T-helper 2 cell treated with Interferon-gamma antibody and Interleukin-4, amounts not matched to agents 5 μg/mL and 100 μg/mL, for 36 hours (primary cell): ENCODE data around the gene GRM7.

ENCODE experiments used
- DNase-seq: peaks from one replicate; pipeline ENCODE4 v3.0.0; 2021; ENCODE audit warnings: low spot score
- H3K27ac Mint-ChIP-seq: one replicate; pipeline ENCODE4 v1.8.0; 2021; ENCODE audit warnings: mild to moderate bottlenecking, mixed read lengths
- H3K27me3 Mint-ChIP-seq: one replicate; pipeline ENCODE4 v1.8.0; 2021; ENCODE audit warnings: low read depth, mixed read lengths
- H3K36me3 Mint-ChIP-seq: one replicate; pipeline ENCODE4 v1.8.0; 2021; ENCODE audit warnings: low read depth, mixed read lengths
- H3K4me1 Mint-ChIP-seq: one replicate; pipeline ENCODE4 v1.8.0; 2021; ENCODE audit warnings: low read depth, mixed read lengths
- H3K4me3 Mint-ChIP-seq: one replicate; pipeline ENCODE4 v1.8.0; 2022; ENCODE audit warnings: mild to moderate bottlenecking, moderate library complexity, mixed read lengths
- H3K9me3 Mint-ChIP-seq: one replicate; pipeline ENCODE4 v1.8.0; 2021; ENCODE audit warnings: mixed read lengths

The GRM7 gene

GRCh38 chr3:7367968-7368367 lies 507.1 kb downstream of the GRM7 start:
- DNase-seq = no peak
- Mint-ChIP-seq H3K9me3 (no peaks in the 10 kb centered on the region), H3K36me3 (no peaks in the 10 kb centered on the region), H3K4me1 (no peaks in the 10 kb centered on the region), H3K27ac (no peak overlapping the region), H3K4me3 (no peak overlapping the region), H3K27me3 (no peaks in the 10 kb centered on the region)

DNA sequence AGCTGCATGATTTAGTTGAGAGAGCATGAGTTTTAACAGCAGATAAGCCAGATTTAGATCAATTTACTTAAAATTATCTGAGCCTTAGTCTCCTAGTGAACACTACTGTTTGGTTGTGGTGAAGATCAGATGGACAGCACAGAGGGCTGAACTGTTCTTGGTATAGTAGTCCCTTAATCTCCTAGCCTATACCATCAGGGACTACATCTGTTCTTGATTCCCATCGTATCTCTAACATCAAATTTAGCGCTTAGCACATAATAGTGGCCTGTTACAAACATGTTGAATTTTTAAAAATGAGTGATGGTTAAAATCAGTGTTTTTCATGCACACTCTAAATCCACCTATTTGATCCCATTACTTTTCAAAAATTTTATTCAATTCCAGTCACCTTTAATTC lies 507.7 kb downstream of the GRM7 start:
- Mint-ChIP-seq H3K27ac (no peak overlapping the region), H3K9me3 (no peaks in the 10 kb centered on the region), H3K27me3 (no peaks in the 10 kb centered on the region), H3K4me3 (no peak overlapping the region), H3K4me1 (no peaks in the 10 kb centered on the region), H3K36me3 (no peaks in the 10 kb centered on the region)
- no peak for DNase-seq

- H3K27me3 Mint-ChIP-seq = no peaks in the 10 kb centered on the region
- H3K4me3 Mint-ChIP-seq = no peak overlapping the region
- H3K27ac Mint-ChIP-seq = no peak overlapping the region
- no peak for DNase-seq
- H3K9me3 Mint-ChIP-seq = peaks cover 5% of the 10 kb centered on the region
- H3K4me1 Mint-ChIP-seq = no peaks in the 10 kb centered on the region
- H3K36me3 Mint-ChIP-seq = no peaks in the 10 kb centered on the region
Observed at GRCh38 chr3:7371693-7372572, 511.0 kb downstream of the GRM7 start.

GRCh38 chr3:7377103-7377502 lies 516.2 kb downstream of the GRM7 start:
- Mint-ChIP-seq H3K36me3 (no peaks in the 10 kb centered on the region), H3K4me3 (no peak overlapping the region), H3K4me1 (no peaks in the 10 kb centered on the region), H3K27me3 (no peaks in the 10 kb centered on the region), H3K9me3 (peaks cover 8% of the 10 kb centered on the region), H3K27ac (no peak overlapping the region)
- no peak for DNase-seq

DNA sequence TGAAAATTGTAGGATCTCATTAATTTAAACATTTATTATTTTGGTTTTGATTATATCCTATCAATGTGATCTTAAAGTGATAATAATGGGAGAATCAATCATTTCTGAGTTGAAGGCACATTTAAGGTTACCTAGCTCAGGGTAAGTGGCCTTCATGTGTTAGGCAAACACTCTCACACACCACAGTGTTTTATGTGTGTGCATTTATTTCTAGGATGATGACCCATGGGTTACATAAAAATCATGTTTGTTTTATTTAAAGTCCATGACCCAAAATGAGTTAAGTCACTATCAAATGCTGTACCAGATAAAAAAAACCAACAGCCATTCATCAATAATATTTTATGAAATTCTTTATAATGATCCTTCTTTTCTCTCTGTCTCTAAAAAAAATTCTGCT lies 520.8 kb downstream of the GRM7 start:
- Mint-ChIP-seq H3K4me3 (no peak overlapping the region), H3K36me3 (no peaks in the 10 kb centered on the region), H3K27ac (no peak overlapping the region), H3K9me3 (peaks cover 3% of the 10 kb centered on the region), H3K27me3 (no peaks in the 10 kb centered on the region), H3K4me1 (no peaks in the 10 kb centered on the region)
- DNase-seq = no peak

GRCh38 chr3:7382293-7383010 lies 521.5 kb downstream of the GRM7 start:
- DNase-seq = no peak
- H3K27me3 Mint-ChIP-seq = no peaks in the 10 kb centered on the region
- no peaks in the 10 kb centered on the region for H3K4me1 Mint-ChIP-seq
- no peaks in the 10 kb centered on the region for H3K36me3 Mint-ChIP-seq
- no peaks in the 10 kb centered on the region for H3K9me3 Mint-ChIP-seq
- H3K27ac Mint-ChIP-seq = no peak overlapping the region
- H3K4me3 Mint-ChIP-seq = no peak overlapping the region

DNA sequence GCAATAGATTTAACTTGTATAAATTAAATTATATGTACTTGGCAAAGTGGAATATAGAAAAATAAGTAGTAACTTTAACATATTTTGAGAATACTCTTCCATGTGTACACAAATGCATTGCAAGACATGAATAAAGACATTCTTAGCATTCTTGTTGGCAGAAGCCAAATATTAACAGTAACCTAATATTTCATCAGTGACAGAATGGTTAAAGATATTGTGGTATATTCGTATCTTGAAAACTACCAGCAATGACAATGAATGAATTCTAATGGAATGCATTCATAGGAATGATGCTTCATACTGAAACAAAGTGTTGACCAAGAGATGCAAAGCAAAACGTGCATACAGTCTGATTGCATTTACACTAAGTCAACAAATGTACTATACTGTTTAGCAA lies 524.7 kb downstream of the GRM7 start:
- Mint-ChIP-seq H3K36me3 (no peaks in the 10 kb centered on the region), H3K27ac (no peak overlapping the region), H3K4me3 (no peak overlapping the region), H3K27me3 (no peaks in the 10 kb centered on the region), H3K9me3 (peaks cover 1% of the 10 kb centered on the region), H3K4me1 (no peaks in the 10 kb centered on the region)
- no peak for DNase-seq

DNA sequence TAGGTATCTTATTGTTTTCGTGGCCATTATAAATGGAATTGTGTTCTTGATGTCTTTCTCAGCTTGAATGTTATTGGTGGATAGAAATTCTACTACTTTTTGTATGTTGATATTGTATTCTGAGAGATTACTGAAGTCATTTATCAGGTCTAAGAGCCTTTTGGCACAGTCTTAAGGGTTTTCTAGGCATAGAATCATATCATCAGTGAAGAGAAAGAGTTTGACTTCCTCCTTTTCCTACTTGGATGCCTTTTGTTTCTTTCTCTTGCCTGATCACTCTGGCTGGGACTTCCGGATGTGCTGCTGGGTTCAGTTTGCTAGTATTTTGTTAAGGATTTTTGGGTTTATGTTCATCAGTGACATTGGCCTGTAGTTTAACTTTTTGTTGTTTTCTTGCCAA lies 527.1 kb downstream of the GRM7 start:
- H3K4me3 Mint-ChIP-seq = no peak overlapping the region
- H3K9me3 Mint-ChIP-seq = peaks cover 7% of the 10 kb centered on the region
- no peaks in the 10 kb centered on the region for H3K27me3 Mint-ChIP-seq
- H3K4me1 Mint-ChIP-seq = no peaks in the 10 kb centered on the region
- H3K36me3 Mint-ChIP-seq = no peaks in the 10 kb centered on the region
- no peak for DNase-seq
- no peak overlapping the region for H3K27ac Mint-ChIP-seq

- H3K27me3 Mint-ChIP-seq = no peaks in the 10 kb centered on the region
- no peak for DNase-seq
- H3K9me3 Mint-ChIP-seq = peaks cover 12% of the 10 kb centered on the region
- no peak overlapping the region for H3K27ac Mint-ChIP-seq
- H3K4me3 Mint-ChIP-seq = no peak overlapping the region
- no peaks in the 10 kb centered on the region for H3K36me3 Mint-ChIP-seq
- H3K4me1 Mint-ChIP-seq = no peaks in the 10 kb centered on the region
Observed at GRCh38 chr3:7392206-7392605, 531.3 kb downstream of the GRM7 start.

DNA sequence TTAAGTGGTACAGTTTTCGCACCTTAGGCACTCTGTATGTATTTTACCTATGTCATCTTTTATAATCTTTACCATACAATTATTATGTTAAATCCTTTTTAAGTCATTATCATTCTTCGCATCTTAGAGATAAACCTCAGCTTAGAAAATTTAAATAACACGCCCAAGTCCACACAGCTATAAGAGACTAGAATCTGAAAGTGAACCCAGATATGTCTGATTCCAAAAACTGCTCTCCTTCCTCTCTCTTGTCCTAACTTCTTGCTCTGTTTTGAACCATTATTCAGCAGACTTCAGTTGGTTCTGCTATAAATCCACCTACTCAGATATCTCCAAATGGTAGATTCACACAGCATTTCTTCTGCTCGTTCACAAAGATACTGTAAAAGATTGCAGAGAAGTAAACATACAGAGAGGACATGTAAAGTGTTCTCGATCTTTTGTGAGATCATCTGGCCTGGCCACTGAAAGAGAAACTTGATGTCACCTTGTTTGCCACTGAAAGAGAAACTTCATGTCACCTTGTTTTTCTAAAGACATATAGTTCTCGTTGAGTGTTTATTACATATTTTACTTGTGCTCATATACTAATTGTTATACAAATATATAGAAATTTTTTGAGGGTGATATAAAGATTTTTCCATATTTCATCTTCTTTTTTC lies 533.2 kb downstream of the GRM7 start:
- Mint-ChIP-seq H3K9me3 (peaks cover 12% of the 10 kb centered on the region), H3K4me3 (no peak overlapping the region), H3K4me1 (no peaks in the 10 kb centered on the region), H3K27ac (no peak overlapping the region), H3K27me3 (no peaks in the 10 kb centered on the region), H3K36me3 (no peaks in the 10 kb centered on the region)
- no peak for DNase-seq

DNA sequence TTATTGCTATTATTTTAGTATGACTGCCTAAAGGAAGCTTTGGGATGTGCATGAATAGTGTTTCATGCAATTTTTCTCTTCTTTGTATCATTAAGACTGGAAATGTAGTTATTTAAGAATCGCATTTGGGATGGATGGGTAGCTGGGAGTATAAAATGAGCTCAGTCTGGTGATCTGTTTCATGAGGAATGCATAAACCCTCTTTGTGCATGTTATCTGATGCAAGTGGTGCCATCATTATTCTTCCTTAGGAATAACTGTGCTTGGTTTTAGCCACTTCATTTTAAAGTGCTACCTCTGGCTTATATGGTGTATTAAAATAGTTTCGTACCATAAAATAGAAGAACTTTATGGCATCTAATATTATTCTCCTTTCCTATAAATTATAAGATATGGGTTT lies 535.6 kb downstream of the GRM7 start:
- Mint-ChIP-seq H3K27me3 (no peaks in the 10 kb centered on the region), H3K4me3 (no peak overlapping the region)
- no peak for DNase-seq

GRCh38 chr3:7397097-7397496 lies 536.2 kb downstream of the GRM7 start:
- DNase-seq = no peak
- Mint-ChIP-seq H3K36me3 (no peaks in the 10 kb centered on the region), H3K27me3 (no peaks in the 10 kb centered on the region), H3K4me3 (no peak overlapping the region), H3K9me3 (peaks cover 5% of the 10 kb centered on the region), H3K27ac (no peak overlapping the region), H3K4me1 (no peaks in the 10 kb centered on the region)

More for the DNA sequence above, 535.6 kb downstream of the GRM7 start:
- no peaks in the 10 kb centered on the region for H3K36me3 Mint-ChIP-seq
- H3K4me1 Mint-ChIP-seq = no peaks in the 10 kb centered on the region
- no peak overlapping the region for H3K27ac Mint-ChIP-seq
- H3K9me3 Mint-ChIP-seq = peaks cover 5% of the 10 kb centered on the region

DNA sequence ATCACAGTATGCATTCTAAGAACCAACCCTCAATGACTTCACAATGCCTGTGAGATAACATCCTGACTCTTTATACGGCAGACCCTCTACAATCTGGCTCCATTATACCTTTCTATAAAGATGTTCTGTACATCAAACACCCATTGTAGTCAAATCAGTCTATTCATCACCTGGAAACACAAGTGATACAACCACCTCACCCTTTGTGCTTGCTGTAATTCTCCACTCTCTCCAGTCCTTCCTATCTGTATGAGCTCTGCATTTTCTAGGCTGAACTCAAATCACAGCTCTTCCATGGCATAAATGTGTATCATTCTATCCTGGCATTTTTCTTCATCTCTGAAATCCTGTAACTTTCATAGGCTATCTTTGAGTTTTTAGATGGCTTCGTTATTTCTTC lies 539.4 kb downstream of the GRM7 start:
- Mint-ChIP-seq H3K27me3 (no peaks in the 10 kb centered on the region), H3K36me3 (no peaks in the 10 kb centered on the region), H3K4me3 (no peak overlapping the region), H3K27ac (no peak overlapping the region), H3K4me1 (no peaks in the 10 kb centered on the region), H3K9me3 (no peaks in the 10 kb centered on the region)
- DNase-seq = no peak

DNA sequence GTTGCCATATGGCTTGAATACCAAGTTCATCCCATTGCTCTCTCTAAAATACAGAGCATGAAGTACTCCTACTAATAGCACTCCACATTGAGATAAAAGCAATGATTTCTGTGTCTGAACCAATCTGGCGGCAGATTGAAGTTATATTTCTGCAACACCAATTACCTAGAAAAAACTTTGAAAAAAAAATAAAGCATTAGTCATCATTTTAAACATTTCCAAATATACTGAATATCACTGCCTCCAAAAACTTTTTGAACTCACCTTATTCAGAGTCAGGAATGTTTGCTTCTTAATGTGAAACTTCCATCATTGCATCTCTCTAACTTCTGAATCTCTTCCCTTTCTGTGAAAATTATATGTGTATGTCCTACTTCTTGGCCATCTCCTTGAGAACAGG lies 540.5 kb downstream of the GRM7 start:
- H3K9me3 Mint-ChIP-seq = no peaks in the 10 kb centered on the region
- DNase-seq = no peak
- no peaks in the 10 kb centered on the region for H3K27me3 Mint-ChIP-seq
- no peaks in the 10 kb centered on the region for H3K4me1 Mint-ChIP-seq
- H3K27ac Mint-ChIP-seq = no peak overlapping the region
- H3K36me3 Mint-ChIP-seq = no peaks in the 10 kb centered on the region
- no peak overlapping the region for H3K4me3 Mint-ChIP-seq
